AG04450 (cell line): ENCODE data around the gene B3GALT6. TPM values are rescaled to one million over a fixed set of nuclear protein-coding genes. Genes with fewer than 3 reads are reported as not detected.
"Not testable (repeated sequence)": the region's sequence is repeated elsewhere in the genome, so short reads cannot be mapped to it uniquely, and the experiment has no call there.

ENCODE experiments used
- CTCF ChIA-PET: fragments of 300-600, 350-600 bp; formaldehyde crosslinking; extraction: SDS; loops from one replicate; lab custom pipeline; 2022; ENCODE audit warnings: antibody characterized with exemption, inconsistent platforms; lab: Charles Lee
- POLR2A ChIA-PET: fragments of 350-600 bp; formaldehyde crosslinking; extraction: SDS; loops from one replicate; lab custom pipeline; 2021; ENCODE audit warnings: antibody characterized with exemption, inconsistent platforms; lab: Yijun Ruan, JAX
- DNase-seq: peaks from one replicate; pipeline ENCODE4 v3.0.0-alpha.2; 2011; ENCODE audit warnings: low read depth, low spot score
- H3K27ac ChIP-seq: one replicate; pipeline ENCODE4 v1.5.1; 2012; ENCODE audit warnings: low read depth, low read length, control low read depth
- H3K27me3 ChIP-seq: one replicate; pipeline ENCODE4 v1.6.0; 2012; ENCODE audit warnings: low read length; ENCODE audit not compliant: control insufficient read depth, insufficient read depth
- H3K4me3 ChIP-seq: 2 replicates; pipeline ENCODE4 v1.5.1; 2011; ENCODE audit warnings: mild to moderate bottlenecking, low read depth, low read length, control low read depth
- H3K9me3 ChIP-seq: 2 replicates; pipeline ENCODE4 v1.5.1; 2012; ENCODE audit warnings: low read length; ENCODE audit not compliant: control insufficient read depth, insufficient read depth
- polyA plus RNA-seq: library from polyadenylated mRNA; depleted of rRNA; stranded (reverse); fragments of >200 nt; gene quantifications from 2 replicates; pipeline ENCODE4 v1.2.3, GENCODE V29; 2011
- TF ChIP-seq, protein P1 (sequence below): IDR thresholded peaks from 2 replicates; pipeline ENCODE4 v1.5.1; 2011; ENCODE audit warnings: low read depth, low read length, control low read depth, inconsistent platforms

The B3GALT6 gene
- polyA plus RNA-seq, 1 experiment, result 15.2 TPM

DNA sequence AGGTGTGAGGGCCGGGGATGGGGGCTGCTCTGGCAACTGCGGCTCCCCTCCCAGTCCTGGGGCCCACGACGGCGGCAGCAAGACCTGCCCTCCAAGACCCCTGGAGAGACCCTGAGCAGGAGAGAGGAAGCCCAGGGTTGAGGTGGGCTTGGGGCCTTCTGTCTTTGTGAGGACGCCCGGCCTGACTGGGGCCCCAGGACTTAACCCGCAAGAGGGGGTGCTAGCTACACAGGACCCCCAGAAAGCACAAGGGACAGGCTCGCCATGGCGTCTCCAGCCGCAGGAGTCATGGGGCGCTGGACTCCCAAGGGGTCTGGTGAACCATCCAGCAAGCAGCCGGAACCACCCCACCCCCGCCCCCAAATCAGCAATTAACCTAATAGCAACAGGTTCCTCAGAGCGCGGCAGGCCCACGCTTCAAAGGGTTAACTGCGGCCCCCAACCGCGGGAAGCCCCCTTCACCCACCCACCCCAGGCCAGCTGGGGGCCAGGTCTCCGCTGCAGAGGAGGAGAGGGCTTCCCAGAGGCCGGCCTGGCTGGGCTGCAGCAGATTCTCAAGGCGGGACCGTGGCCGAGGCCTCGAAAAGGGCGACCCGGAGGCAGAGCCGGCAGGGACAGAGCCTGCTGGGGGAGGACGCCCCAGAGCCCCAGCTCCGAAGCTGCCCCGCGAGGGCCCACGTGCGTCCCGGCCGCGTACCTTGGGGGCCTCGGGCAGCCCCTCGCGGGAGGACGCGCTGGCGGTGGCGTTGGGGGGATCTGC is 14.0 kb downstream of the B3GALT6 start:
- CTCF ChIA-PET, result no interaction called here
- H3K27me3 ChIP-seq, result peaks cover 4% of the 10 kb centered on the region
- no peak for DNase-seq
- TF ChIP-seq, protein P1, sequence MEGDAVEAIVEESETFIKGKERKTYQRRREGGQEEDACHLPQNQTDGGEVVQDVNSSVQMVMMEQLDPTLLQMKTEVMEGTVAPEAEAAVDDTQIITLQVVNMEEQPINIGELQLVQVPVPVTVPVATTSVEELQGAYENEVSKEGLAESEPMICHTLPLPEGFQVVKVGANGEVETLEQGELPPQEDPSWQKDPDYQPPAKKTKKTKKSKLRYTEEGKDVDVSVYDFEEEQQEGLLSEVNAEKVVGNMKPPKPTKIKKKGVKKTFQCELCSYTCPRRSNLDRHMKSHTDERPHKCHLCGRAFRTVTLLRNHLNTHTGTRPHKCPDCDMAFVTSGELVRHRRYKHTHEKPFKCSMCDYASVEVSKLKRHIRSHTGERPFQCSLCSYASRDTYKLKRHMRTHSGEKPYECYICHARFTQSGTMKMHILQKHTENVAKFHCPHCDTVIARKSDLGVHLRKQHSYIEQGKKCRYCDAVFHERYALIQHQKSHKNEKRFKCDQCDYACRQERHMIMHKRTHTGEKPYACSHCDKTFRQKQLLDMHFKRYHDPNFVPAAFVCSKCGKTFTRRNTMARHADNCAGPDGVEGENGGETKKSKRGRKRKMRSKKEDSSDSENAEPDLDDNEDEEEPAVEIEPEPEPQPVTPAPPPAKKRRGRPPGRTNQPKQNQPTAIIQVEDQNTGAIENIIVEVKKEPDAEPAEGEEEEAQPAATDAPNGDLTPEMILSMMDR, result no peak
- H3K4me3 ChIP-seq, result no peak overlapping the region
- no peak overlapping the region for H3K27ac ChIP-seq
- H3K9me3 ChIP-seq, result no peaks in the 10 kb centered on the region; the same call in 1 of the 2 replicates
- POLR2A ChIA-PET, result no interaction called here

DNA sequence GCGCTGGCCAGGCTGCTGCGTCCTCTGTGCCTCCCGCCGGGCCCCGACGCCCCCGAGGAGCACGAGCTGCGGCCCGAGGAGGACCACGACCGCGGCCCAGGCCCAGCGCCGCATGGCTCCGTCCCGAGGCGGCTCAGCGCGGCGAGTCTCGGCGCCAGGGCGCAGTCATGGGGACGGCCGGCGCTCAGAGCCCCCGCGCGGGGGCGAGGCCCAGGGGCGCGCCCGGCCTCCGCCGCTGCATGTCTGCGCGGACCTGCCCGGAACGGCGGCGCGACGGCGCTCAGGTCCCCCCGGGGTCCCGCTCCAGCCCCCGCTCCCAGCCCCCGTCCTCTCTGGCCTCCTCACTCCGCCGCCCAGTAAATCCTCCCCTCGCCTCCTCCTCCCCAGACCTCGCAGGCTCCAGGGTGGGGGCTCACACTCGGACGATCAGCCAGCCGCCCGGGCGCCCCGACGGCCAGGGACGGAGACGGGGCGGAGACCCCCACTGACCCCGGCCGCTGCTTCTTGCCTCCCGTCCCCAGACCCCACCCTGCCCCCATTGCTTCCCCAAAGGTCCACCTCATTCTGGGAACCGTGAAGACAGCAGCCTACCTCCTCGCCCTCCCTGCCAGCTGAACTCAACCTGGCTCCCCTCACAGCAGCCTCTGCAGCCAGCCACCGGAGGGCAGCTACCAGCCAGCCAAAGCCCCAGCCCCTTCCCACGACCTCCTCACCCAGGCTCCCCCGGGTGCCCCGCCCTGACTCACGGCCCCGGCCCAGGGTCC is 14.7 kb downstream of the B3GALT6 start, which contains the start of gene C1QTNF12:
TSS of gene C1QTNF12 (minus strand) at position 146 of the 764 bp plus-strand sequence. CDS start at position 114, 32 bp downstream.
- TF ChIP-seq, protein P1, result no peak
- POLR2A ChIA-PET, result no interaction called here
- no peak for DNase-seq
- Histone ChIP-seq H3K27ac (no peak within 1 kb of the TSS), H3K9me3 (no peaks in the 10 kb centered on the region; the same call in 1 of the 2 replicates), H3K4me3 (no peak within 1 kb of the TSS), H3K27me3 (peaks cover 4% of the 10 kb centered on the region)
- CTCF ChIA-PET, result no interaction called here

DNA sequence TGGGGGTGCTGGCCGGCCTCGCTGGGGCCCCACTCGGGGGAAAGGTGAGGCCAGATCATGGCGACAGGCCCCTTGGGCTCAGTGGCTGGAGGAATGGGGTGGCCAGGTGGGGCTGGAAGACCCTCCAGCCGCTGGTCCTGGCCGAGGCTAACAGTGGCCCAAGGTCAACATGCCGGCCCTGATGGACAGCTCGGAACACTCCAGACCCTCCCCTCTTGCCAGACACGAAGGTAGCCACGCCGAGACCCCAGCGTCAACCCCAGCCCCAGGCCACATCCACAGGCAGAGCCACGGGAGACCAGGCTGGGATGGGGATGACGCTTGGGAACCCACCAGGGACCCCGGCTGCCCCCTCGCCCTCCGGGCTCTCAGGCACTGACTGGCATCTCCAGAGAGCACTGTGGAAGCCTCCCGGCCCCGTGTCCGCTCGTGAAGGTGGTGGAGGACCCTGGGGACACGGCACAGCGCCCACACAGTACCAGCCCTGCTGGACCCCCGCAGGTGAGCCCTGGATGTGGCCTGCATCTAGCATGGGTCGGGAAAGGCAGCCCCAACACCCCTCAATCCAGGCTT is 15.4 kb downstream of the B3GALT6 start:
- no peak overlapping the region for H3K27ac ChIP-seq
- ChIA-PET CTCF (no interaction called here), POLR2A (no interaction called here)
- no peaks in the 10 kb centered on the region; the same call in 1 of the 2 replicates for H3K9me3 ChIP-seq
- no peak for DNase-seq
- no peak overlapping the region for H3K4me3 ChIP-seq
- TF ChIP-seq, protein P1, result no peak
- H3K27me3 ChIP-seq, result peaks cover 4% of the 10 kb centered on the region

DNA sequence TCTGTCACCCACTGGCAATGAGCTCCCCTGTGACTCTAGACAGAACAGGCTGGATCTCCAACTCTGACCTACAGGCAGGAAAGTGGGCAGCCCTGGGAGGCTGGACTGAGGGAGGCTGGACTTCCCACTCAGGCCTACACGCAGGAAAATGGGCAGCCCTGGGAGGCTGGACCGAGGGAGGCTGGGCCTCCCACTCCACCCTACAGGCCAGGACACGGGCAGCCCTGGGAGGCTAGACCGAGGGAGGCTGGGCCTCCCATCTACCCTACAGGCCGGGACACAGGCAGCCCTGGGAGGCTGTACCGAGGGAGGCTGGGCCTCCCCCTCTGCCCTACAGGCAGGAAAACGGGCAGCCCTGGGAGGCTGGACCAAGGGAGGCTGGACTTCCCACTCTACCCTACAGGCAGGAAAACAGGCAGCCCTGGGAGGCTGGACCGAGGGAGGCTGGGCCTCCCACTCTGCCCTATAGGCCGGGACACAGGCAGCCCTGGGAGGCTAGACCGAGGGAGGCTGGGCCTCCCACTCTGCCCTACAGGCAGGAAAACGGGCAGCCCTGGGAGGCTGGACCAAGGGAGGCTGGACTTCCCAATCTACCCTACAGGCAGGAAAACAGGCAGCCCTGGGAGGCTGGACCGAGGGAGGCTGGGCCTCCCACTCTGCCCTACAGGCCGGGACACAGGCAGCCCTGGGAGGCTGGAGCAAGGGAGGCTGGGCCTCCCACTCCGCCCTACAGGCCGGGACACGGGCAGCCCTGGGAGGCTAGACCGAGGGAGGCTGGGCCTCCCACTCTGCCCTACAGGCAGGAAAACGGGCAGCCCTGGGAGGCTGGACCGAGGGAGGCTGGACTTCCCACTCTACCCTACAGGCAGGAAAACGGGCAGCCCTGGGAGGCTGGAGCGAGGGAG is 16.2 kb downstream of the B3GALT6 start:
- POLR2A ChIA-PET, H3K27ac ChIP-seq, H3K27me3 ChIP-seq, H3K4me3 ChIP-seq, DNase-seq, H3K9me3 ChIP-seq, CTCF ChIA-PET: not testable (repeated sequence)
